Stimulated activated CD8-positive, alpha-beta memory T cell treated with anti-CD3 and anti-CD28 coated beads, Interleukin-2, amount 100 ng/mL, for 48 hours (primary cell): ENCODE data around the gene NRM.
A peak's percentile ranks its signal among the peaks of the same experiment; 100 is the strongest.
"Not testable (repeated sequence)": the region's sequence is repeated elsewhere in the genome, so short reads cannot be mapped to it uniquely, and the experiment has no call there.

Experiments used
- DNase-seq, 2 donors: peaks; one replicate each; pipeline ENCODE4 v3.0.0-alpha.2; 2020; ENCODE audit warnings: low read depth in 2 of 2

NRM gene

GRCh38 chr6:30666300-30666699 is 24.5 kb downstream of the NRM start:
- peak in 1 of 2 donors; percentile 60 for DNase-seq

GRCh38 chr6:30664994-30665767 is 25.6 kb downstream of the NRM start:
- no peak for DNase-seq

GRCh38 chr6:30657922-30658321 is 32.9 kb downstream of the NRM start:
- not testable (repeated sequence) for DNase-seq

DNA sequence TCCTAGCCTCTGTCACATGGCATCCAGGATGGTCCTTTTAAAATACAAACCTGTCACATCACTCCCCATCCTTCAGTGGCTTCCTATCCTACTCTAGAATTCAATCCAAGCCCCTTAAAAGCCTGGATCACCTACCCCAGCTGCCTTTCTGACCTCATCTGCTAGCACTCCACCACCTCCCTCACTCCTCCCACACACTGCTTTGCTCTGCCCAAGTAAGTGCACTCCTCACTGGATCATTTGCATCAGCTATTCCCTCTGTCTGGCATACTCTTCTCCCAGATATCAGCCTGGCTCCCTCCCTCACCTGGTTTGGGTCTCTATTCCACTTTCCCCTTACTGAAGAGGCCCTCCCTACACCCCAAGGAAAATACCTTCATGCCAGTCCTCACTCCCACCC is 33.3 kb downstream of the NRM start:
- DNase-seq: no peak

DNA sequence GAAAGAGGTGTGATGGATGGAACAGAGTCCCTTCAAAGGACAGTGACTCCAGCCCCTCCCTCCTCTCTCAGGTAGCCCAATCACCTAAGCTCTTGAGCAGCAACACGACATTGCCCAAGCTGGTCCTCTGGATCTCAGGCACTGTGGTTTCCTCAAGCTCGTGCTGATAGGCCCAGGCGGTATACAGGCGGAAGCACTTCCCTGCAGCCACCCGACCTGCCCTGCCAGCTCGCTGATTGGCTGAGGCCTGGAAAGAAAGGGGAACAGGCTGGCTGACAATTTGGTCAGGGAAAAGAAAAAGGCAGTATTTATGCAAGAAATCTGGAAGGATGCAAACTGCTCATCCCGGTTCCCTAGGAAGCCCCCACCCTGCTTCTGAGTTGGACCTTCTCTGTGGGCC is 34.3 kb downstream of the NRM start:
- DNase-seq: no peak

DNA sequence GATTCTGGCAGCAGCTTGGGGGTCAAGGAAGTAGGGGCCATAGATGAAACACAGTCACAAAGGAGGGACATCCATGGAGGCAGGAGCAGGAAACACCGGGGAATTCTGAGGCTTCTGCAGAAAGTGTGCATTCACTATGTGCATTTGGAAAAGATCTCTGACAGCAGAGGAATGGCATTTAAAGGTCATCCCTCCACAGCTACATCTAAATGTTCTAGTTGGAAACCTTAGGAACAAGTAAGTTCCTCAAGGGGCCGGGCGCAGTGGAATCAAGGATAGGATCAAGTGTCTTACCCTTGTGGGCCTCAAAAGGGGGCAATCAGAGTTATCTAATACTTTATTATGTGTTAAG is 35.1 kb downstream of the NRM start:
- DNase-seq: no peak

DNA sequence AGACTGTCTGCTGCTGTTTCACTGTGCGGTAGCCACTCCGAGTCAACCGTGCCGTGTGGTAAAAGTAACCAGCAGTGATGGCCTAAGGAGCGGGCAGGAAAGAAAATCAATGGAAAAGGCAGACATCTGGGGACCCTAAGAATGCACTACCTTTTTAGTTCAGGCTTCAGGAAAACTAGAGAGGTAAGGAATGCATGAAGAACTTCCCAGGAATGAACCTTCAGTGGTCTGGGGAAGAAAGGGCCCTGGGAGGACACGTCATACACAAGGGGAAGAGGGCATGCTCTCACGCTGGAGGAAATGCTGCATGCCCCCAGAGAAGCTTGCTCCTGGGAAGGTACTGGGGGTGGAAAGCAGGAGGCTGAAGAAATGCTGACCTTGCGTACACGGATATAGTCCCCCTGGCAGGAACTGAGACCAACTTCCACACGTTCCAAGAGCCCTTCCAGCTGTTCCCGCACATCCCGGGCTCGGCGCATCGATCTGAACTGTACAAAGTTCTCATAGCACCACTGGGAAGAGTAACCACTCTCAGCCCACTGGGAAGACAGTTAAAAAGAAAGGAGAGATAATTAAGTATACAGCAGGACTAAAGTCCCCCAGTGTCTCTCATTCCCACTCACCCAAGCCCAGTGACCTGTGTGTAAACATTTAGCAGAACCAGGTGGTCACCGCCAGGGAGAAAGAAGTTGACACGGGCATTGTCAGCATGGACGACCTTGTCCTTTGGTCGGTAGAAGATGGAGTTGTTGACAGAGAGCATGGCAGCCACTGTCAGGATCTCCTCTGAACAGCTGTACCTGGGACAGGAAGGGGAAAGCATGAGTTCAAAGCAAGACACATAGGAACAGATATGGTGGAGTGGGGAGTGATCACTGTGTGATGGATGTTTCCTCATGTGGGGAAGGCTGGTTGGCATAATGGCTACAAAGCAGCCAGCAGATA is 35.7 kb downstream of the NRM start:
- no peak for DNase-seq

DNA sequence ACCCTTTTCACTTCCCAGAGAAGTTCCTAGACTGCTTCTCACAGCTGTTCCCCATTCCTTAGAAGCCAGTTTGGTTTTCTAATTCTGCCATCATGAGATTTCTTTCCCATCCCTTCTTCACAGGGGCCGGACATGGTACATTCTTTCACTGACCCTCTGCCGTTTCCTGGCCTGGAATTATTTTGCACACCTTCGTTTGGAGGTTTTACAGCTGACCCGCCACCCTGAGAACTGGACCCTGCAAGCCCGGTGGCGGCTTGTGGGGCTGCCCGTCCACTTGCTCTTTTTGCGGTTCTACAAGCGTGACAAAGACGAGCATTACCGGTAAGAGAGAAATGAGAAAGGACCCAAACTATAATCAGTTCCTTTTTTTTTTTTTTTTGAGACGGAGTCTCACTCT is 39.6 kb downstream of the NRM start:
- no peak for DNase-seq

DNA sequence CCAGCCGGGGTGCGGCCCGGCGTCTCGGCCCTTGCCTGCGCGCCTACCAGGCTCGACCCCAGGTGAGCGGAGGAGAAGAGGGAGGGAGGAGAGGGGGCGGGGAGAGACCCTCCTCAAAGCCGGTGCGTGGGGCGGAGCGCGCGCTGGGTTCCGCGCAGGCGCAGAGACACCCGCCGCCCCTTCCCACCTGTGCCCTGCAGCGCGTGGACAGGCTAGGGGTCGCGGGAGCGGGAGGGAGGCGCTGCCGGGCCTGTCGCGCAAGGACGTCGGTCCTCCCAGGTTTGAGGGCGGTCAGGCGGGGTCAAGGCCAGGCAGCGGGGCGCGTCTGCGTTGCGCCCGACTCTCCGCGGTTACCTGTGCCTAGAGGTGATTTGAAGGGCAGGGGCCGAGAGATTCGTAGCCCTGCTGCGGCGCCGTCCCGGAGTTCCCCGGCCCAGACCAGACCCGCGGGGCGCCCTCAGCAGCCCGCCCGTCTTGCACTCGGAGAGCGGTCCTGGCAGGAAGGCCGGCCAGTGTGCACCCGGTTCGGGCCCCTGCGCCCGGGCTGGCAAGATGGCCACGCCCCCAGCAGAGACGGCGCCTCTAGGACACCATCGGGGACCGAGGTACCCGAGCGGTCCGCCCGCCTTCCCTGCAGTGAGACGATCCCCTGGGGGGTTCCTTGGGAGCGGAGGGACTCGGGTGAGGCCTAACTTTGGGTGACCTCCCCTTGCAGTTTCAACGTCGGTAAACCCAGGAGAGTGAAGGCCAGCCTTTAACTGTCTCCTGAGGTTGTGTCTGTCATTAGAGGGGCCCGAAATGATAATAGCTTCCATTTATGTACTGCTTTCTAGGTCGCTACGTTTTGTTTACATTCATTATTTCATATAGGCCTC is 43.3 kb downstream of the NRM start:
- DNase-seq: peak; percentile 69 to 73

DNA sequence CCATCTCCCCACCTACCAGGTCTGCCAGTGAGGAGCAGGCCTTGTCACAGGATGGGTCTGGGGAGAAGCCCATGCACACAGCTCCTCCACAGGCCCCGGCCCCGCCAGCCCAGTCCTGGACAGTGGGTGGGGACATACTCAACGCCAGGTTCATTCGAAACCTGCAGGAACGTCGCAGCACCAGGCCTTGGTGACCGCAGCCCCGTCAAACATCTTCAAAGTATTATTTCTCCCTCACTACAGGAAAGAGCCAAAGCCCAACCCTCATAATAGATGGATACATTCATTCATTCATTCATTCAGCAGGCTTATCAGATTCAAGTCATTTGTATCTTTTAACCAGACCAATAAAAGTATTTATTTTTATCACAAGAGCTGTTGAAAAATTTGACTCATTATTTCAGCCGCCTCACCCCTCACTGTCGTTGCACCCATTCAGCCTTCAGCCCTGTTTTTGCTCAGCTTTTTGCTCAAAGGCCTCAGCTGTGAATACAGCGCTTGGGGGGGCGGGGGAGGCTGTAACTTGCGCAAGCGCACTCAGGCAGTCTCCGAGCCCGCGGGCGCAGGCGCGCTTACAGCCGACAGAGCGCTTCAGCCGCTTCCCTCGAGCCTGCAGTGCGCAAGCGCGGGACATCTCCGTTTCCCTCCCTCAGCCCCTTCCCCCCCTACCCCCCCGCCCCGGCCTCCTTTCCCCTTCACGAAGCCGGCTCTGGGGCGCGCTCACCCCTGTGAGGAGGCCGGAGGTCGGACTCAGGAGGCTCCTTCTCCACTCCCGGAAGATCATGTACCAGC is 44.1 kb downstream of the NRM start, which contains the start of gene C6orf136:
C6orf136 (plus strand) TSS at position 684 of the 792 bp plus-strand sequence; CDS start at position 783, 99 bp downstream.
- peak; percentile 88 to 91 for DNase-seq

GRCh38 chr6:30645989-30646388 is 44.8 kb downstream of the NRM start:
- no peak for DNase-seq

- DNase-seq: no peak
These were observed 46.0 kb downstream of the NRM start for GRCh38 chr6:30644769-30645168.

DNA sequence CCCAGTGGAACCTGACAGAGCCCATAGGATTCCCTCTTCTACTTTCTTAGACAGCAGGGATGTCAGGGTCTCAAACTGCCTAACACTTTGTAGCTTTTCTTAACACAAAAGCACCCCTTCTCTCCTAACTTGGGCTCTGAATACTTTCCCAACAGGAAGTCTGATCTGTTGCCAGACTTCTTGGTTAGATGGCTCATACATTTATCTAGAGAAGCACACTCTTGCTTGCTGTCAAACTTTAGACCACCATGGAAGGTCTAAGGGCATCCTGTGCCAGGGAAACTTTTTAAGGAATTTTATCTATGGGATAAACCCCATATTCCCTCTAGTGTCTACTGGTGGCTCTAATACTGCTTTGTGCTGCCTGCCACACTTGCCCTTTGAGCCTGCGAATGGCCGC is 47.1 kb downstream of the NRM start:
- DNase-seq: no peak

DNA sequence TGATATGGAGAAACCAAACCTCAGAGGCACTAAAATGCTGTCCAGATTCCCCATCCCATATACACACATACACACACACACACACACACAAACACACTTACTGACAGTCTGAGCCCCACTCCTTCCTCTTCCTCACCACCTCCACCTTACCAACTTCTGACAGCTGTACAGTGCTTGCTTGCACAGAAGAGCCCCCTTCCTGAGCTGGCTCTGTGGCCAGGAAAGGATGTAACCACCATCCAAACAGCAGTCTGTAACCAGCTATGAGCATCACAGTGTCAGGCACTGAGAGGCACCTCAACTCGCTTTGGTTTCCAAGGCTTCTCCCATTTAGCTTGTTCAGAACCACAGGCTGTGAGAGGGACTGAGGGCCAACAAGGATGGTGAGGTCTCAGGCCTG is 49.7 kb downstream of the NRM start:
- DNase-seq: no peak

- no peak for DNase-seq
These were observed 50.3 kb downstream of the NRM start for GRCh38 chr6:30640481-30640880.
